ENCODE results near the gene KCNF1. TPM values are rescaled to one million over a fixed set of nuclear protein-coding genes. Genes with fewer than 3 reads are reported as not detected.

Gene KCNF1
- polyA plus RNA-seq, 3 donors = not detected

GRCh38 chr2:10883801-10884478, 27.8 kb upstream of the KCNF1 start:
- H4K20me1 ChIP-seq (ENCODE audit: insufficient read depth, low read length) = no peaks in the 10 kb centered on the region
- no peaks in the 10 kb centered on the region for H3K79me2 ChIP-seq (ENCODE audit: insufficient read depth, low read length)
- H3K4me1 ChIP-seq (ENCODE audit: control insufficient read depth in 1 of 2, insufficient read depth in 2 of 2, low read length in 2 of 2) = peaks cover 0 to 4% of the 10 kb centered on the region in 2 donors
- intact Hi-C loops (cut with micrococcal nuclease) = no loop called here
- Mint-ChIP-seq H3K36me3 (peaks cover 0 to 3% of the 10 kb centered on the region in 2 donors), H3K9me3 (peaks cover 0 to 4% (median 0%) of the 10 kb centered on the region in 7 donors), H3K4me3 (no peak overlapping the region), H3K4me1 (peaks cover 25% of the 10 kb centered on the region), H3K27me3 (ENCODE audit: low read depth in 3 of 3) (peaks cover 3 to 21% (median 11%) of the 10 kb centered on the region in 3 donors), H3K27ac (no peak overlapping the region)
- DNase-seq = no peak
- H3K27ac ChIP-seq (ENCODE audit: low read depth in 1 of 2, low read length in 2 of 2) = no peak overlapping the region
- no peak for TF ChIP-seq CTCF (IDR thresholded peaks at IDR 0.05)
- no peaks in the 10 kb centered on the region for H3K36me3 ChIP-seq (replicated peaks in 1 of 2; ENCODE audit: control insufficient read depth in 1 of 2, insufficient read depth in 2 of 2, low read length in 2 of 2)
- H3K4me3 ChIP-seq (replicated peaks in 1 of 3; ENCODE audit: low read depth in 2 of 3, low read length in 3 of 3) = no peak overlapping the region
- 100% methylated on average over 3 of the region's 10 CpGs for WGBS (ENCODE audit: insufficient coverage)
- no peak overlapping the region for H3K4me2 ChIP-seq (replicated peaks; ENCODE audit: extremely low read depth, low read length, poor library complexity, severe bottlenecking)
- no peak overlapping the region for H2AFZ ChIP-seq (ENCODE audit: insufficient read depth, low read depth, low read length, poor library complexity, severe bottlenecking)
- no peak overlapping the region for H3K9ac ChIP-seq (ENCODE audit: insufficient read depth, low read length, poor library complexity, severe bottlenecking)
- no peaks in the 10 kb centered on the region for H3K9me3 ChIP-seq (replicated peaks in 1 of 2; ENCODE audit: control insufficient read depth in 1 of 2, insufficient read depth in 1 of 2, low read length in 2 of 2)
- H3K27me3 ChIP-seq (ENCODE audit: control insufficient read depth in 2 of 2, insufficient read depth in 2 of 2, low read length in 2 of 2) = no peaks in the 10 kb centered on the region

- H3K79me2 ChIP-seq (ENCODE audit: insufficient read depth, low read length) = no peaks in the 10 kb centered on the region
- H3K4me2 ChIP-seq (replicated peaks; ENCODE audit: extremely low read depth, low read length, poor library complexity, severe bottlenecking) = no peak overlapping the region
- H3K27me3 ChIP-seq (ENCODE audit: control insufficient read depth in 2 of 2, insufficient read depth in 2 of 2, low read length in 2 of 2) = no peaks in the 10 kb centered on the region
- peaks cover 0 to 4% of the 10 kb centered on the region in 2 donors for H3K4me1 ChIP-seq (ENCODE audit: control insufficient read depth in 1 of 2, insufficient read depth in 2 of 2, low read length in 2 of 2)
- Mint-ChIP-seq H3K4me1 (peaks cover 22% of the 10 kb centered on the region), H3K27me3 (ENCODE audit: low read depth in 3 of 3) (peaks cover 3 to 21% (median 11%) of the 10 kb centered on the region in 3 donors), H3K36me3 (peaks cover 0 to 3% of the 10 kb centered on the region in 2 donors), H3K4me3 (no peak overlapping the region), H3K9me3 (peaks cover 0 to 4% (median 0%) of the 10 kb centered on the region in 7 donors), H3K27ac (peak overlapping the region in 1 of 7 donors; percentile 3)
- H3K36me3 ChIP-seq (replicated peaks in 1 of 2; ENCODE audit: control insufficient read depth in 1 of 2, insufficient read depth in 2 of 2, low read length in 2 of 2) = no peaks in the 10 kb centered on the region
- H4K20me1 ChIP-seq (ENCODE audit: insufficient read depth, low read length) = no peaks in the 10 kb centered on the region
- H3K4me3 ChIP-seq (replicated peaks in 1 of 3; ENCODE audit: low read depth in 2 of 3, low read length in 3 of 3) = no peak overlapping the region
- H3K9ac ChIP-seq (ENCODE audit: insufficient read depth, low read length, poor library complexity, severe bottlenecking) = no peak overlapping the region
- H3K27ac ChIP-seq (ENCODE audit: low read depth in 1 of 2, low read length in 2 of 2) = no peak overlapping the region
- DNase-seq = no peak
- no peak for TF ChIP-seq CTCF (IDR thresholded peaks at IDR 0.05)
- no peaks in the 10 kb centered on the region for H3K9me3 ChIP-seq (replicated peaks in 1 of 2; ENCODE audit: control insufficient read depth in 1 of 2, insufficient read depth in 1 of 2, low read length in 2 of 2)
- no peak overlapping the region for H2AFZ ChIP-seq (ENCODE audit: insufficient read depth, low read depth, low read length, poor library complexity, severe bottlenecking)
- no CpG with 5 or more reads among the region's 5 CpGs for WGBS (ENCODE audit: insufficient coverage)
- intact Hi-C loops (cut with micrococcal nuclease) = no loop called here
Measured at GRCh38 chr2:10884574-10884975, 27.2 kb upstream of the KCNF1 start.

Data from CD14-positive monocyte (primary cell).